Neutrophil (primary cell): ENCODE results near the gene SOS1.
"Not testable (repeated sequence)": the region's sequence is repeated elsewhere in the genome, so short reads cannot be mapped to it uniquely, and the experiment has no call there.

ENCODE experiments used
- H3K27ac ChIP-seq: fragments of 200-600 bp; sonication (generic); 2 replicates; pipeline ENCODE4 v1.5.1; 2016; ENCODE audit warnings: mild to moderate bottlenecking, moderate library complexity
- H3K27me3 ChIP-seq: fragments of 200-600 bp; sonication (generic); 2 replicates; pipeline ENCODE4 v1.6.0; 2016; ENCODE audit warnings: mild to moderate bottlenecking
- H3K36me3 ChIP-seq: fragments of 200-600 bp; sonication (generic); 2 replicates; pipeline ENCODE4 v1.5.1; 2017
- H3K4me1 ChIP-seq, 2 experiments: fragments of 200-600 bp in 1 of 2; sonication (generic) in 1 of 2; 1 replicate in 1 of 2; 2 replicates in 1 of 2; pipeline versions ENCODE4 v1.5.1 to v1.6.1; 2013 to 2016; ENCODE audit warnings: low read depth in 1 of 2, low read length in 1 of 2, mild to moderate bottlenecking in 1 of 2, moderate library complexity in 1 of 2; ENCODE audit not compliant: control insufficient read depth in 1 of 2, insufficient read depth in 1 of 2
- H3K4me3 ChIP-seq, 2 experiments: fragments of 200-600 bp in 1 of 2; sonication (generic) in 1 of 2; 1 replicate in 1 of 2; 2 replicates in 1 of 2; pipeline ENCODE4 v1.5.1; 2013 to 2016; ENCODE audit warnings: low read depth in 1 of 2, low read length in 1 of 2, mild to moderate bottlenecking in 1 of 2, moderate library complexity in 1 of 2
- H3K9me3 ChIP-seq: fragments of 200-600 bp; sonication (generic); 2 replicates; pipeline ENCODE4 v1.5.1; 2016
- CTCF ChIP-seq: fragments of 200-600 bp; sonication (generic); IDR thresholded peaks from 2 replicates; pipeline ENCODE4 v1.5.1; 2016; ENCODE audit warnings: antibody characterized with exemption

SOS1 gene

GRCh38 chr2:38937548-38937947, 183.3 kb downstream of the SOS1 start:
- H3K36me3 ChIP-seq, result no peaks in the 10 kb centered on the region
- no peaks in the 10 kb centered on the region for H3K27me3 ChIP-seq
- no peaks in the 10 kb centered on the region for H3K9me3 ChIP-seq
- no peak overlapping the region for H3K27ac ChIP-seq
- no peak overlapping the region for H3K4me3 ChIP-seq
- TF ChIP-seq CTCF, result no peak
- no peaks in the 10 kb centered on the region for H3K4me1 ChIP-seq

GRCh38 chr2:38936516-38936915, 184.3 kb downstream of the SOS1 start:
- H3K27ac ChIP-seq, H3K4me1 ChIP-seq, H3K9me3 ChIP-seq, H3K27me3 ChIP-seq, H3K36me3 ChIP-seq, H3K4me3 ChIP-seq: not testable (repeated sequence)

- Histone ChIP-seq H3K9me3 (no peaks in the 10 kb centered on the region), H3K4me1 (no peaks in the 10 kb centered on the region), H3K36me3 (no peaks in the 10 kb centered on the region), H3K27ac (no peak overlapping the region), H3K4me3 (no peak overlapping the region), H3K27me3 (no peaks in the 10 kb centered on the region)
- TF ChIP-seq CTCF, result no peak
Measured at GRCh38 chr2:38935568-38936172, 185.2 kb downstream of the SOS1 start.

GRCh38 chr2:38934742-38935141, 186.1 kb downstream of the SOS1 start:
- Histone ChIP-seq H3K36me3 (no peaks in the 10 kb centered on the region), H3K27ac (no peak overlapping the region), H3K27me3 (no peaks in the 10 kb centered on the region), H3K4me3 (no peak overlapping the region), H3K4me1 (no peaks in the 10 kb centered on the region), H3K9me3 (no peaks in the 10 kb centered on the region)
- TF ChIP-seq CTCF, result no peak

- Histone ChIP-seq H3K27me3 (no peaks in the 10 kb centered on the region), H3K4me1 (no peaks in the 10 kb centered on the region), H3K4me3 (no peak overlapping the region), H3K27ac (no peak overlapping the region), H3K9me3 (no peaks in the 10 kb centered on the region), H3K36me3 (no peaks in the 10 kb centered on the region)
- no peak for TF ChIP-seq CTCF
Measured at GRCh38 chr2:38933653-38934052, 187.2 kb downstream of the SOS1 start.

GRCh38 chr2:38932586-38932985, 188.3 kb downstream of the SOS1 start:
- H3K27me3 ChIP-seq, result no peaks in the 10 kb centered on the region
- H3K27ac ChIP-seq, result no peak overlapping the region
- H3K4me1 ChIP-seq, result no peaks in the 10 kb centered on the region
- H3K4me3 ChIP-seq, result no peak overlapping the region
- TF ChIP-seq CTCF, result no peak
- no peaks in the 10 kb centered on the region for H3K36me3 ChIP-seq
- no peaks in the 10 kb centered on the region for H3K9me3 ChIP-seq
